Measurements from ENCODE around the gene RFC1. TPM values are rescaled to one million over a fixed set of nuclear protein-coding genes. Genes with fewer than 3 reads are reported as not detected.

Gene RFC1
- polyA plus RNA-seq, 3 donors = 8.7 to 15.0 (median 14.6) TPM

- Histone ChIP-seq H3K4me1 (ENCODE audit: control insufficient read depth in 1 of 2, insufficient read depth in 2 of 2, low read length in 2 of 2) (no peaks in the 10 kb centered on the region), H3K4me3 (replicated peaks in 1 of 3; ENCODE audit: low read depth in 2 of 3, low read length in 3 of 3) (no peak overlapping the region), H4K20me1 (ENCODE audit: insufficient read depth, low read length) (no peaks in the 10 kb centered on the region), H2AFZ (ENCODE audit: insufficient read depth, low read depth, low read length, poor library complexity, severe bottlenecking) (no peak overlapping the region), H3K4me2 (replicated peaks; ENCODE audit: extremely low read depth, low read length, poor library complexity, severe bottlenecking) (no peak overlapping the region), H3K9ac (ENCODE audit: insufficient read depth, low read length, poor library complexity, severe bottlenecking) (no peak overlapping the region), H3K79me2 (ENCODE audit: insufficient read depth, low read length) (no peaks in the 10 kb centered on the region), H3K9me3 (replicated peaks in 1 of 2; ENCODE audit: control insufficient read depth in 1 of 2, insufficient read depth in 1 of 2, low read length in 2 of 2) (no peaks in the 10 kb centered on the region), H3K36me3 (replicated peaks in 1 of 2; ENCODE audit: control insufficient read depth in 1 of 2, insufficient read depth in 2 of 2, low read length in 2 of 2) (no peaks in the 10 kb centered on the region), H3K27ac (ENCODE audit: low read depth in 1 of 2, low read length in 2 of 2) (no peak overlapping the region), H3K27me3 (ENCODE audit: control insufficient read depth in 2 of 2, insufficient read depth in 2 of 2, low read length in 2 of 2) (no peaks in the 10 kb centered on the region)
- no CpG with 5 or more reads among the region's 4 CpGs for WGBS (ENCODE audit: insufficient coverage)
- TF ChIP-seq, protein P1, sequence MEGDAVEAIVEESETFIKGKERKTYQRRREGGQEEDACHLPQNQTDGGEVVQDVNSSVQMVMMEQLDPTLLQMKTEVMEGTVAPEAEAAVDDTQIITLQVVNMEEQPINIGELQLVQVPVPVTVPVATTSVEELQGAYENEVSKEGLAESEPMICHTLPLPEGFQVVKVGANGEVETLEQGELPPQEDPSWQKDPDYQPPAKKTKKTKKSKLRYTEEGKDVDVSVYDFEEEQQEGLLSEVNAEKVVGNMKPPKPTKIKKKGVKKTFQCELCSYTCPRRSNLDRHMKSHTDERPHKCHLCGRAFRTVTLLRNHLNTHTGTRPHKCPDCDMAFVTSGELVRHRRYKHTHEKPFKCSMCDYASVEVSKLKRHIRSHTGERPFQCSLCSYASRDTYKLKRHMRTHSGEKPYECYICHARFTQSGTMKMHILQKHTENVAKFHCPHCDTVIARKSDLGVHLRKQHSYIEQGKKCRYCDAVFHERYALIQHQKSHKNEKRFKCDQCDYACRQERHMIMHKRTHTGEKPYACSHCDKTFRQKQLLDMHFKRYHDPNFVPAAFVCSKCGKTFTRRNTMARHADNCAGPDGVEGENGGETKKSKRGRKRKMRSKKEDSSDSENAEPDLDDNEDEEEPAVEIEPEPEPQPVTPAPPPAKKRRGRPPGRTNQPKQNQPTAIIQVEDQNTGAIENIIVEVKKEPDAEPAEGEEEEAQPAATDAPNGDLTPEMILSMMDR (IDR thresholded peaks at IDR 0.05) = no peak
- Mint-ChIP-seq H3K36me3 (peaks cover 0 to 5% of the 10 kb centered on the region in 2 donors), H3K4me1 (no peaks in the 10 kb centered on the region), H3K27ac (no peak overlapping the region), H3K9me3 (peaks cover 0 to 8% (median 0%) of the 10 kb centered on the region in 7 donors), H3K27me3 (ENCODE audit: low read depth in 3 of 3) (no peaks in the 10 kb centered on the region), H3K4me3 (no peak overlapping the region)
- no peak for DNase-seq
- intact Hi-C loops (cut with micrococcal nuclease) = no loop called here
Observed at GRCh38 chr4:39259571-39260330, 106.4 kb downstream of the RFC1 start.

GRCh38 chr4:39256436-39256835, 109.7 kb downstream of the RFC1 start:
- Mint-ChIP-seq H3K9me3 (peaks cover 0 to 8% (median 0%) of the 10 kb centered on the region in 7 donors), H3K27me3 (ENCODE audit: low read depth in 3 of 3) (no peaks in the 10 kb centered on the region), H3K27ac (no peak overlapping the region), H3K4me3 (no peak overlapping the region), H3K4me1 (no peaks in the 10 kb centered on the region), H3K36me3 (peaks cover 0 to 5% of the 10 kb centered on the region in 2 donors)
- Histone ChIP-seq H2AFZ (ENCODE audit: insufficient read depth, low read depth, low read length, poor library complexity, severe bottlenecking) (no peak overlapping the region), H3K27me3 (ENCODE audit: control insufficient read depth in 2 of 2, insufficient read depth in 2 of 2, low read length in 2 of 2) (no peaks in the 10 kb centered on the region), H3K4me1 (ENCODE audit: control insufficient read depth in 1 of 2, insufficient read depth in 2 of 2, low read length in 2 of 2) (no peaks in the 10 kb centered on the region), H3K27ac (ENCODE audit: low read depth in 1 of 2, low read length in 2 of 2) (no peak overlapping the region), H3K4me3 (replicated peaks in 1 of 3; ENCODE audit: low read depth in 2 of 3, low read length in 3 of 3) (no peak overlapping the region), H3K4me2 (replicated peaks; ENCODE audit: extremely low read depth, low read length, poor library complexity, severe bottlenecking) (no peak overlapping the region), H3K36me3 (replicated peaks in 1 of 2; ENCODE audit: control insufficient read depth in 1 of 2, insufficient read depth in 2 of 2, low read length in 2 of 2) (no peaks in the 10 kb centered on the region), H3K9me3 (replicated peaks in 1 of 2; ENCODE audit: control insufficient read depth in 1 of 2, insufficient read depth in 1 of 2, low read length in 2 of 2) (no peaks in the 10 kb centered on the region), H3K79me2 (ENCODE audit: insufficient read depth, low read length) (no peaks in the 10 kb centered on the region), H4K20me1 (ENCODE audit: insufficient read depth, low read length) (no peaks in the 10 kb centered on the region), H3K9ac (ENCODE audit: insufficient read depth, low read length, poor library complexity, severe bottlenecking) (no peak overlapping the region)
- no peak for DNase-seq
- WGBS (ENCODE audit: insufficient coverage) = no CpG with 5 or more reads among the region's 2 CpGs
- TF ChIP-seq, protein P1 (IDR thresholded peaks at IDR 0.05) = no peak
- intact Hi-C loops (cut with micrococcal nuclease) = no loop called here

Data from CD14-positive monocyte (primary cell).